Heart left ventricle (tissue), 16 donors: Measurements from ENCODE around the gene OR8D2. TPM values are rescaled to one million over a fixed set of nuclear protein-coding genes. Genes with fewer than 3 reads are reported as not detected.
"Not testable (repeated sequence)": the region's sequence is repeated elsewhere in the genome, so short reads cannot be mapped to it uniquely, and the experiment has no call there.

Experiments used
- ATAC-seq, 4 donors: fragments of 200-7000 bp; cut with Tn5 transposase; one replicate each; pipeline ENCODE4 v1.9.1; 2020 to 2022; ENCODE audit warnings: moderate library complexity in 4 of 4, mild to moderate bottlenecking in 3 of 4, moderate number of reproducible peaks in 1 of 4
- DNase-seq, 5 donors: peaks; one replicate each; pipeline ENCODE4 v3.0.0-alpha.2; 2020
- H3K27ac ChIP-seq, 12 donors: fragments of 200-600 bp; sonication (generic) in 4 of 12; one replicate each; pipeline versions ENCODE4 v1.5.0 to v1.8.0; 2016 to 2022; ENCODE audit warnings: mild to moderate bottlenecking in 2 of 12
- H3K27me3 ChIP-seq, 9 donors: fragments of 200-600 bp; sonication (generic) in 2 of 9; one replicate each; pipeline versions ENCODE4 v1.5.1 to v1.8.0; 2016 to 2022; ENCODE audit warnings: mild to moderate bottlenecking in 3 of 9
- H3K36me3 ChIP-seq, 9 donors: fragments of 200-600 bp; sonication (generic) in 2 of 9; one replicate each; pipeline versions ENCODE4 v1.5.0 to v1.8.0; 2018 to 2022; ENCODE audit warnings: mild to moderate bottlenecking in 2 of 9
- H3K4me1 ChIP-seq, 12 donors: fragments of 200-600 bp; sonication (generic) in 4 of 12; one replicate each; pipeline versions ENCODE4 v1.5.0 to v1.8.0; 2016 to 2022; ENCODE audit warnings: mild to moderate bottlenecking in 3 of 12
- H3K4me3 ChIP-seq, 12 donors: fragments of 200-600 bp; sonication (generic) in 4 of 12; one replicate each; pipeline versions ENCODE4 v1.5.0 to v1.8.0; 2017 to 2022; ENCODE audit warnings: mild to moderate bottlenecking in 9 of 12, moderate library complexity in 4 of 12
- H3K9me3 ChIP-seq, 12 donors: fragments of 200-600 bp; sonication (generic) in 4 of 12; one replicate each; pipeline versions ENCODE4 v1.5.0 to v1.8.0; 2016 to 2022; ENCODE audit warnings: mild to moderate bottlenecking in 1 of 12
- POLR2A ChIP-seq, 2 donors: fragments of 450-650 bp; IDR thresholded peaks; one replicate each; pipeline ENCODE4 v1.6.1; 2017; ENCODE audit warnings: antibody characterized with exemption in 2 of 2, mild to moderate bottlenecking in 2 of 2, moderate library complexity in 2 of 2
- WGBS, 4 donors: extraction: QIAGEN DNeasy Blood & Tissue Kit in 2 of 4; methylation state at CpG; one replicate each; pipeline versions ENCODE4 v1.1.5 to v1.1.7; 2013 to 2018; 5-methylcytosine and 5-hydroxymethylcytosine counted together
- intact Hi-C, 10 donors: fragments of 100-400 bp; cut with DNase I; formaldehyde crosslinking; loops; one replicate each; pipeline versions ENCODE4 v1.11.1 to v1.14.2; 2022
- polyA plus RNA-seq, 2 donors: library from polyadenylated mRNA; stranded (reverse); fragments of 200-250 nt; gene quantifications; one replicate each; pipeline ENCODE4 v1.2.3, GENCODE V29; 2013
- total RNA-seq, 9 donors: library from RNA; depleted of rRNA in 2 of 9; stranded (reverse); fragments of >200 nt in 2 of 9; fragmentation: NEBNext Ultra II Directional in 3 of 9; extraction: Animal tissue kit (Norgen Biotek cat#: 25700) in 3 of 9; gene quantifications; one replicate each; pipeline versions ENCODE4 v1.1.0 to v1.2.4, GENCODE V29; 2016 to 2023
- TF ChIP-seq, protein P1 (sequence below), 12 donors: fragments of 200-600 bp; sonication (generic) in 4 of 12; IDR thresholded peaks; one replicate each; pipeline versions ENCODE4 v1.5.0 to v1.8.0; 2018 to 2022; ENCODE audit warnings: antibody characterized with exemption in 12 of 12, mild to moderate bottlenecking in 5 of 12
- donor health status: ischemic (EF 13 %, LVEDD 7.1; RV severe dilation, severe dysfunction).
- donor health status: healthy with polysubstance abuse.
- donor health status: DM: no; HTN: yes; CAD: no.
- donor health status: DM: no; HTN: no; CAD: no.
- donor health status: ischemic (EF 25% LVEDD 6.9; RV normal size, moderate dysfunction).
- donor health status: ischemic (EF 25% LVEDD 5.7; RV mildly dilated, moderate dysfunction).
- donor health status: healthy.
- donor health status: DM: yes; HTN: yes; CAD: no.
- donor health status: ischemic (EF 35%, LVEDD 5.7; RV mildly dilated, moderate dysfunction).
- donor health status: nonischemic (EF 11% LVEDD 7.7; RV severe dilation, severe dysfunction).
- donor health status: DM: yes; HTN: yes; CAD: no.
- donor health status: PGD.
- donor health status: ischemic (EF 29% LVEDD 5.4; RV normal size, mild dysfunction).
- donor health status: nonischemic (EF 23%, LVEDD 6.1; RV moderate dilation, normal function).

Gene OR8D2
- total and polyA plus RNA-seq, 11 donors: not detected

GRCh38 chr11:124277804-124278203 lies 42.2 kb downstream of the OR8D2 start:
- peaks cover 0 to 24% (median under 1%) of the 10 kb centered on the region in 12 donors for H3K9me3 ChIP-seq
- 72 to 79% (median 75%) methylated on average over 3 of the region's 3 CpGs for WGBS, 4 donors
- TF ChIP-seq POLR2A (IDR thresholded peaks at IDR 0.05): no peak
- TF ChIP-seq, protein P1, sequence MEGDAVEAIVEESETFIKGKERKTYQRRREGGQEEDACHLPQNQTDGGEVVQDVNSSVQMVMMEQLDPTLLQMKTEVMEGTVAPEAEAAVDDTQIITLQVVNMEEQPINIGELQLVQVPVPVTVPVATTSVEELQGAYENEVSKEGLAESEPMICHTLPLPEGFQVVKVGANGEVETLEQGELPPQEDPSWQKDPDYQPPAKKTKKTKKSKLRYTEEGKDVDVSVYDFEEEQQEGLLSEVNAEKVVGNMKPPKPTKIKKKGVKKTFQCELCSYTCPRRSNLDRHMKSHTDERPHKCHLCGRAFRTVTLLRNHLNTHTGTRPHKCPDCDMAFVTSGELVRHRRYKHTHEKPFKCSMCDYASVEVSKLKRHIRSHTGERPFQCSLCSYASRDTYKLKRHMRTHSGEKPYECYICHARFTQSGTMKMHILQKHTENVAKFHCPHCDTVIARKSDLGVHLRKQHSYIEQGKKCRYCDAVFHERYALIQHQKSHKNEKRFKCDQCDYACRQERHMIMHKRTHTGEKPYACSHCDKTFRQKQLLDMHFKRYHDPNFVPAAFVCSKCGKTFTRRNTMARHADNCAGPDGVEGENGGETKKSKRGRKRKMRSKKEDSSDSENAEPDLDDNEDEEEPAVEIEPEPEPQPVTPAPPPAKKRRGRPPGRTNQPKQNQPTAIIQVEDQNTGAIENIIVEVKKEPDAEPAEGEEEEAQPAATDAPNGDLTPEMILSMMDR (IDR thresholded peaks at IDR 0.05): no peak
- H3K27me3 ChIP-seq: no peaks in the 10 kb centered on the region
- H3K27ac ChIP-seq: no peak overlapping the region
- DNase-seq (no peak), ATAC-seq (no peak)
- no peaks in the 10 kb centered on the region for H3K4me1 ChIP-seq
- H3K36me3 ChIP-seq: no peaks in the 10 kb centered on the region
- no peak overlapping the region for H3K4me3 ChIP-seq
- intact Hi-C loops: no loop called here

- H3K4me1 ChIP-seq: no peaks in the 10 kb centered on the region
- no peak for DNase-seq
- WGBS, 4 donors: 79 to 86% (median 81%) methylated on average over 3 of the region's 3 CpGs
- peaks cover 0 to 19% (median 0%) of the 10 kb centered on the region in 12 donors for H3K9me3 ChIP-seq
- TF ChIP-seq, protein P1 (IDR thresholded peaks at IDR 0.05): no peak
- TF ChIP-seq POLR2A (IDR thresholded peaks at IDR 0.05): no peak
- intact Hi-C loops: no loop called here
- no peak overlapping the region for H3K4me3 ChIP-seq
- H3K27ac ChIP-seq: no peak overlapping the region
- no peaks in the 10 kb centered on the region for H3K36me3 ChIP-seq
- ATAC-seq: no peak
- no peaks in the 10 kb centered on the region for H3K27me3 ChIP-seq
These were observed 42.8 kb downstream of the OR8D2 start for GRCh38 chr11:124277207-124277606.

- WGBS, 4 donors: 35 to 65% (median 57%) methylated on average over 1 of the region's 1 CpG
- Histone ChIP-seq H3K27me3 (no peaks in the 10 kb centered on the region), H3K4me1 (no peaks in the 10 kb centered on the region), H3K9me3 (peaks cover 0 to 9% (median 0%) of the 10 kb centered on the region in 12 donors), H3K27ac (no peak overlapping the region), H3K36me3 (no peaks in the 10 kb centered on the region), H3K4me3 (no peak overlapping the region)
- no peak for DNase-seq
- intact Hi-C loops: no loop called here
- no peak for ATAC-seq
- TF ChIP-seq, protein P1 (IDR thresholded peaks at IDR 0.05): no peak
- no peak for TF ChIP-seq POLR2A (IDR thresholded peaks at IDR 0.05)
These were observed 43.9 kb downstream of the OR8D2 start for GRCh38 chr11:124276081-124276480.

DNA sequence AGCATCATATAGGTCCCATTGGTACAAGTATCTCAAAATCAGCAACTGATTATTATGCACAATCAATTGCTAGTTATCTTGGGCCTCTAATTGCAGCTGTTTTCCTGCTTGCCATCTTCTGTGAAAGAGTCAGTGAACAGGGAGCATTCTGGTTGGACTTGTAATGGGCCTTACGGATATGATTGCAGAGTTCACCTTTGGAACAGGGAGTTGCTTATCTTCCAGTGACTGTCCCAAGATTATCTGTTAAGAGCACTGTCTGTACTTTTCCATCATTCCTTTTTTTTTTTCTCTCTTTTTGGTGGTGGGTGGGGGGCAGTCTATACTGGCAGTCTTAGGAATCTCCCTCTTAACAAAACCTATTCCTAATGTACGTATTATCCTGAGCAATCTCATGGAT lies 46.0 kb downstream of the OR8D2 start:
- H3K27ac ChIP-seq: no peak overlapping the region
- TF ChIP-seq, protein P1 (IDR thresholded peaks at IDR 0.05): no peak
- no peak for TF ChIP-seq POLR2A (IDR thresholded peaks at IDR 0.05)
- H3K27me3 ChIP-seq: no peaks in the 10 kb centered on the region
- WGBS, 4 donors: 81 to 96% (median 84%) methylated on average over 2 of the region's 2 CpGs
- no peak overlapping the region for H3K4me3 ChIP-seq
- H3K9me3 ChIP-seq: no peaks in the 10 kb centered on the region
- ATAC-seq: no peak
- H3K36me3 ChIP-seq: no peaks in the 10 kb centered on the region
- no peak for DNase-seq
- intact Hi-C loops: no loop called here
- H3K4me1 ChIP-seq: no peaks in the 10 kb centered on the region

DNA sequence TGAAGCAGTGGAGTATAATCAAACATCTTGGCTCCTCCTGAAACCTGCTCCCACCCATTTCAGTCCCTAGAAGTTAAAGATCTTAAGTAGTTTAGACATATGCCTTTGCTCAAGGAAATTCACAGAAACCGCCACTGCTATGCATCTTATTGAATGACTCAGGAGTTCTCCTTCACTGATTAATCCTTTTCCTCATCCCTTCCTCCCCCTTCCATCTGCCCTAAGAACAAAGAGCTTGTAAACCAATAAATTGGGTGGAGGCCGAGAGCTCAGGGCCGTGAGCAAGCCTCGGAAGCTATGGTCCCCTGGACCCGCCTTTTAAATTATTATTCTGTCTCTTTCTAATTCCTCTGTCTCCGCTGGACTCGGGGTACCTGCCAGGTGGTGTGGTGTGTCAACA lies 49.1 kb downstream of the OR8D2 start:
- H3K27ac ChIP-seq, ATAC-seq, H3K4me1 ChIP-seq, H3K4me3 ChIP-seq, DNase-seq, H3K36me3 ChIP-seq, intact Hi-C loops, H3K9me3 ChIP-seq, H3K27me3 ChIP-seq: not testable (repeated sequence)
- 54 to 71% (median 66%) methylated on average over 7 of the region's 7 CpGs for WGBS, 4 donors
